Measurements from ENCODE around the gene STXBP5. TPM values are rescaled to one million over a fixed set of nuclear protein-coding genes. Genes with fewer than 3 reads are reported as not detected.

Gene STXBP5
- total and polyA plus RNA-seq, 4 donors: 1.9 to 8.9 (median 4.8) TPM

- DNase-seq (ENCODE audit: low spot score): no peak
- Histone ChIP-seq H3K36me3 (ENCODE audit: control insufficient read depth in 4 of 4, insufficient read depth in 3 of 4, low read depth in 1 of 4, low read length in 3 of 4) (no peaks in the 10 kb centered on the region), H3K4me1 (ENCODE audit: control insufficient read depth in 4 of 4, insufficient read depth in 4 of 4, low read length in 3 of 4) (no peaks in the 10 kb centered on the region), H3K4me3 (ENCODE audit: low read depth in 1 of 3, low read length in 3 of 3) (no peak overlapping the region), H3K9ac (ENCODE audit: low read depth in 1 of 2, low read length in 2 of 2) (no peak overlapping the region), H3K9me3 (ENCODE audit: control insufficient read depth in 4 of 4, low read length in 3 of 4) (peaks cover 0 to 2% (median 0%) of the 10 kb centered on the region in 4 donors), H3K27ac (ENCODE audit: low read depth in 1 of 2, low read length in 2 of 2) (no peak overlapping the region), H3K27me3 (ENCODE audit: control insufficient read depth in 4 of 4, insufficient read depth in 4 of 4, low read length in 3 of 4) (peaks cover 0 to 4% (median 0%) of the 10 kb centered on the region in 4 donors)
- no peak for TF ChIP-seq FOXA2 (IDR thresholded peaks at IDR 0.05)
- no peak for TF ChIP-seq MAX (IDR thresholded peaks at IDR 0.05)
- TF ChIP-seq ZBTB33 (IDR thresholded peaks at IDR 0.05): no peak
- TF ChIP-seq EGR1 (IDR thresholded peaks at IDR 0.05; ENCODE audit: low read depth in 2 of 2): no peak
- no peak for TF ChIP-seq FOXA1 (IDR thresholded peaks at IDR 0.05)
- TF ChIP-seq REST (IDR thresholded peaks at IDR 0.05): no peak
- no peak for TF ChIP-seq YY1 (IDR thresholded peaks at IDR 0.05)
- no peak for TF ChIP-seq SP1 (IDR thresholded peaks at IDR 0.05)
- TF ChIP-seq JUND (IDR thresholded peaks at IDR 0.05): no peak
- no peak for TF ChIP-seq RAD21 (IDR thresholded peaks at IDR 0.05)
- no peak for TF ChIP-seq ATF3 (IDR thresholded peaks at IDR 0.05)
- no peak for TF ChIP-seq TAF1 (conservative IDR thresholded peaks at IDR 0.05)
- TF ChIP-seq GABPA (IDR thresholded peaks at IDR 0.05 in 1 of 2, conservative IDR thresholded peaks at IDR 0.05 in 1 of 2): no peak
- no peak for TF ChIP-seq HNF4A (conservative IDR thresholded peaks at IDR 0.05)
- no peak for TF ChIP-seq NR2F2 (IDR thresholded peaks at IDR 0.05)
- no peak for TF ChIP-seq RXRA (IDR thresholded peaks at IDR 0.05)
- no peak for TF ChIP-seq HNF4G (IDR thresholded peaks at IDR 0.05)
- 94% methylated on average over 1 of the region's 1 CpG for WGBS
Measured at GRCh38 chr6:147170269-147170668, 33.9 kb upstream of the STXBP5 start.

GRCh38 chr6:147173140-147173539, 31.1 kb upstream of the STXBP5 start:
- Histone ChIP-seq H3K27ac (ENCODE audit: low read depth in 1 of 2, low read length in 2 of 2) (no peak overlapping the region), H3K4me3 (ENCODE audit: low read depth in 1 of 3, low read length in 3 of 3) (no peak overlapping the region), H3K9me3 (ENCODE audit: control insufficient read depth in 4 of 4, low read length in 3 of 4) (no peaks in the 10 kb centered on the region), H3K4me1 (ENCODE audit: control insufficient read depth in 4 of 4, insufficient read depth in 4 of 4, low read length in 3 of 4) (no peaks in the 10 kb centered on the region), H3K9ac (ENCODE audit: low read depth in 1 of 2, low read length in 2 of 2) (no peak overlapping the region), H3K27me3 (ENCODE audit: control insufficient read depth in 4 of 4, insufficient read depth in 4 of 4, low read length in 3 of 4) (no peaks in the 10 kb centered on the region), H3K36me3 (ENCODE audit: control insufficient read depth in 4 of 4, insufficient read depth in 3 of 4, low read depth in 1 of 4, low read length in 3 of 4) (no peaks in the 10 kb centered on the region)
- 80% methylated on average over 5 of the region's 5 CpGs for WGBS
- no peak for DNase-seq (ENCODE audit: low spot score)
- TF ChIP-seq HNF4G (IDR thresholded peaks at IDR 0.05): no peak
- no peak for TF ChIP-seq TAF1 (conservative IDR thresholded peaks at IDR 0.05)
- TF ChIP-seq MAX (IDR thresholded peaks at IDR 0.05): no peak
- TF ChIP-seq ZBTB33 (IDR thresholded peaks at IDR 0.05): no peak
- no peak for TF ChIP-seq RXRA (IDR thresholded peaks at IDR 0.05)
- no peak for TF ChIP-seq NR2F2 (IDR thresholded peaks at IDR 0.05)
- TF ChIP-seq ATF3 (IDR thresholded peaks at IDR 0.05): no peak
- no peak for TF ChIP-seq CTCF (IDR thresholded peaks at IDR 0.05; ENCODE audit: low read depth, low read length, missing input control)
- no peak for TF ChIP-seq FOXA1 (IDR thresholded peaks at IDR 0.05)
- TF ChIP-seq REST (IDR thresholded peaks at IDR 0.05): no peak

Data from liver (tissue), 9 donors.